Activated CD4-positive, alpha-beta memory T cell treated with anti-CD3 and anti-CD28 coated beads for 36 hours (primary cell): ENCODE results near the gene PPM1A. TPM values are rescaled to one million over a fixed set of nuclear protein-coding genes. Genes with fewer than 3 reads are reported as not detected.

Source experiments
- CTCF ChIA-PET: fragments of 350-600 bp; sonication (Branson Sonifier 250); formaldehyde crosslinking; loops from one replicate; lab custom pipeline; 2021; ENCODE audit warnings: antibody characterized with exemption, inconsistent platforms; lab: Charles Lee
- POLR2A ChIA-PET: fragments of 350-600 bp; sonication (Branson Sonifier 250); formaldehyde crosslinking; loops from one replicate; lab custom pipeline; 2021; ENCODE audit warnings: antibody characterized with exemption; lab: Charles Lee
- DNase-seq: peaks from one replicate; pipeline ENCODE4 v3.0.0-alpha.2; 2020
- H3K27ac Mint-ChIP-seq: one replicate; pipeline ENCODE4 v1.8.0; 2021; ENCODE audit warnings: mixed read lengths
- H3K27me3 Mint-ChIP-seq: one replicate; pipeline ENCODE4 v1.8.0; 2021; ENCODE audit warnings: mixed read lengths
- H3K36me3 Mint-ChIP-seq: one replicate; pipeline ENCODE4 v1.8.0; 2021; ENCODE audit warnings: mixed read lengths
- H3K4me1 Mint-ChIP-seq: one replicate; pipeline ENCODE4 v1.8.0; 2021; ENCODE audit warnings: low read depth, mixed read lengths
- H3K4me3 Mint-ChIP-seq: one replicate; pipeline ENCODE4 v1.8.0; 2021; ENCODE audit warnings: mild to moderate bottlenecking, mixed read lengths
- H3K9me3 Mint-ChIP-seq: one replicate; pipeline ENCODE4 v1.8.0; 2021; ENCODE audit warnings: mixed read lengths
- intact Hi-C: fragments of 100-400 bp; cut with micrococcal nuclease; formaldehyde crosslinking; loops from one replicate; pipeline ENCODE4 v1.15.1; 2023
- total RNA-seq, 2 experiments: library from RNA; stranded (reverse); gene quantifications; one replicate each; pipeline ENCODE4 v1.2.3, GENCODE V29; 2021

Gene PPM1A
- 10 to 100 TPM; 44.0 to 47.3 TPM for total RNA-seq

GRCh38 chr14:60248697-60249318, at the start of gene PPM1A:
TSS of gene PPM1A (plus strand) at chr14:60249221. CDS start at chr14:60282704, 33,483 bp downstream.
- POLR2A ChIA-PET: interaction anchor here (0.5 to 2.4 kb wide), 16 partner anchors 10 to 1551 kb away, joined by 3 to 18 read pairs (median 4); partner anchors contain the start of genes DHRS7, JKAMP, L3HYPDH and PCNX4
- H3K36me3 Mint-ChIP-seq: peaks cover 6% of the 10 kb centered on the region
- H3K27ac Mint-ChIP-seq: peak within 1 kb of the TSS; percentile 100
- H3K4me3 Mint-ChIP-seq: peak within 1 kb of the TSS; percentile 94
- peak; percentile 97 for DNase-seq
- peaks cover 50% of the 10 kb centered on the region for H3K4me1 Mint-ChIP-seq
- intact Hi-C loops: loop anchor here (1.0 to 10.0 kb wide), 9 partner anchors 42 to 1446 kb away; partner anchors contain the start of genes DAAM1, HIF1A, JKAMP and L3HYPDH
- H3K27me3 Mint-ChIP-seq: no peaks in the 10 kb centered on the region
- no peaks in the 10 kb centered on the region for H3K9me3 Mint-ChIP-seq
- CTCF ChIA-PET: interaction anchor here (0.9 to 2.4 kb wide), 4 partner anchors 65 to 283 kb away, joined by 3 to 23 read pairs (median 4); no protein-coding TSS in a partner anchor

GRCh38 chr14:60199321-60199720, 49.7 kb upstream of the PPM1A start:
- no peak for DNase-seq
- Mint-ChIP-seq H3K27ac (no peak overlapping the region), H3K4me1 (peaks cover 8% of the 10 kb centered on the region), H3K4me3 (no peak overlapping the region), H3K36me3 (peaks cover 11% of the 10 kb centered on the region), H3K27me3 (peaks cover 12% of the 10 kb centered on the region), H3K9me3 (peaks cover 19% of the 10 kb centered on the region)
- ChIA-PET CTCF (no interaction called here), POLR2A (no interaction called here)
- intact Hi-C loops: loop anchor here (5.0 kb wide), 1 partner anchor 363 kb away; no protein-coding TSS in a partner anchor

- DNase-seq: no peak
- Mint-ChIP-seq H3K4me3 (no peak overlapping the region), H3K4me1 (peaks cover 20% of the 10 kb centered on the region), H3K36me3 (peaks cover 7% of the 10 kb centered on the region), H3K27ac (no peak overlapping the region), H3K9me3 (peaks cover 8% of the 10 kb centered on the region), H3K27me3 (peaks cover 23% of the 10 kb centered on the region)
- POLR2A ChIA-PET: no interaction called here
- intact Hi-C loops: no loop called here
- CTCF ChIA-PET: interaction anchor here (1.8 kb wide), 1 partner anchor 20 kb away, joined by 7 read pairs; no protein-coding TSS in a partner anchor
Observed at GRCh38 chr14:60204104-60204842, 44.7 kb upstream of the PPM1A start.

- Mint-ChIP-seq H3K9me3 (peaks cover 2% of the 10 kb centered on the region), H3K36me3 (peaks cover 2% of the 10 kb centered on the region), H3K4me3 (no peak overlapping the region), H3K27me3 (peaks cover 20% of the 10 kb centered on the region), H3K27ac (no peak overlapping the region), H3K4me1 (peaks cover 20% of the 10 kb centered on the region)
- DNase-seq: no peak
- ChIA-PET POLR2A (no interaction called here), CTCF (interaction anchor here (1.3 to 1.8 kb wide), 2 partner anchors 21 to 127 kb away, joined by 4 to 7 read pairs; no protein-coding TSS in a partner anchor)
- intact Hi-C loops: loop anchor here (5.0 kb wide), 2 partner anchors 127 to 972 kb away; no protein-coding TSS in a partner anchor
Observed at GRCh38 chr14:60204843-60205774, 43.9 kb upstream of the PPM1A start.

- no peak for DNase-seq
- intact Hi-C loops: loop anchor here (1.0 to 5.0 kb wide), 3 partner anchors 22 to 971 kb away; no protein-coding TSS in a partner anchor
- H3K4me3 Mint-ChIP-seq: no peak overlapping the region
- peaks cover 20% of the 10 kb centered on the region for H3K4me1 Mint-ChIP-seq
- H3K27me3 Mint-ChIP-seq: peaks cover 20% of the 10 kb centered on the region
- POLR2A ChIA-PET: no interaction called here
- H3K27ac Mint-ChIP-seq: no peak overlapping the region
- no peaks in the 10 kb centered on the region for H3K36me3 Mint-ChIP-seq
- CTCF ChIA-PET: interaction anchor here (0.7 to 1.3 kb wide), 2 partner anchors 60 to 126 kb away, joined by 3 to 4 read pairs; no protein-coding TSS in a partner anchor
- H3K9me3 Mint-ChIP-seq: peaks cover 3% of the 10 kb centered on the region
Observed at GRCh38 chr14:60206249-60206670, 42.8 kb upstream of the PPM1A start.

GRCh38 chr14:60206837-60207533, 42.0 kb upstream of the PPM1A start:
- ChIA-PET POLR2A (no interaction called here), CTCF (interaction anchor here (1.3 kb wide), 1 partner anchor 125 kb away, joined by 4 read pairs; no protein-coding TSS in a partner anchor)
- no peak for DNase-seq
- Mint-ChIP-seq H3K27ac (no peak overlapping the region), H3K4me3 (no peak overlapping the region), H3K9me3 (peaks cover 3% of the 10 kb centered on the region), H3K4me1 (peaks cover 20% of the 10 kb centered on the region), H3K36me3 (no peaks in the 10 kb centered on the region), H3K27me3 (peaks cover 21% of the 10 kb centered on the region)
- intact Hi-C loops: loop anchor here (1.0 to 5.0 kb wide), 4 partner anchors 23 to 970 kb away; no protein-coding TSS in a partner anchor

- H3K4me1 Mint-ChIP-seq: peaks cover 10% of the 10 kb centered on the region
- POLR2A ChIA-PET: interaction anchor here (0.6 kb wide), 2 partner anchors 1706 to 1788 kb away, joined by 3 to 4 read pairs; no protein-coding TSS in a partner anchor
- intact Hi-C loops: no loop called here
- H3K36me3 Mint-ChIP-seq: no peaks in the 10 kb centered on the region
- H3K9me3 Mint-ChIP-seq: peaks cover 3% of the 10 kb centered on the region
- peaks cover 15% of the 10 kb centered on the region for H3K27me3 Mint-ChIP-seq
- DNase-seq: no peak
- no peak overlapping the region for H3K4me3 Mint-ChIP-seq
- H3K27ac Mint-ChIP-seq: no peak overlapping the region
- CTCF ChIA-PET: interaction anchor here (1.7 kb wide), 1 partner anchor 27 kb away, joined by 5 read pairs; no protein-coding TSS in a partner anchor
Observed at GRCh38 chr14:60210703-60211102, 38.3 kb upstream of the PPM1A start.

- CTCF ChIA-PET: interaction anchor here (1.7 kb wide), 1 partner anchor 28 kb away, joined by 5 read pairs; no protein-coding TSS in a partner anchor
- DNase-seq: no peak
- Mint-ChIP-seq H3K36me3 (no peaks in the 10 kb centered on the region), H3K4me1 (peaks cover 7% of the 10 kb centered on the region), H3K4me3 (no peak overlapping the region), H3K27ac (no peak overlapping the region), H3K27me3 (peaks cover 14% of the 10 kb centered on the region), H3K9me3 (peaks cover 3% of the 10 kb centered on the region)
- intact Hi-C loops: no loop called here
- POLR2A ChIA-PET: interaction anchor here (0.6 kb wide), 1 partner anchor 1706 kb away, joined by 4 read pairs; no protein-coding TSS in a partner anchor
Observed at GRCh38 chr14:60211153-60211552, 37.9 kb upstream of the PPM1A start.

GRCh38 chr14:60212503-60213371, 36.3 kb upstream of the PPM1A start:
- ChIA-PET POLR2A (no interaction called here), CTCF (interaction anchor here (0.7 kb wide), 1 partner anchor 146 kb away, joined by 3 read pairs; no protein-coding TSS in a partner anchor)
- intact Hi-C loops: no loop called here
- no peaks in the 10 kb centered on the region for H3K4me1 Mint-ChIP-seq
- H3K36me3 Mint-ChIP-seq: no peaks in the 10 kb centered on the region
- H3K9me3 Mint-ChIP-seq: peaks cover 3% of the 10 kb centered on the region
- H3K27me3 Mint-ChIP-seq: peaks cover 7% of the 10 kb centered on the region
- no peak overlapping the region for H3K4me3 Mint-ChIP-seq
- DNase-seq: no peak
- no peak overlapping the region for H3K27ac Mint-ChIP-seq

GRCh38 chr14:60214003-60214402, 35.0 kb upstream of the PPM1A start:
- DNase-seq: no peak
- no peak overlapping the region for H3K27ac Mint-ChIP-seq
- POLR2A ChIA-PET: no interaction called here
- H3K9me3 Mint-ChIP-seq: peaks cover 3% of the 10 kb centered on the region
- CTCF ChIA-PET: no interaction called here
- no peak overlapping the region for H3K4me3 Mint-ChIP-seq
- H3K4me1 Mint-ChIP-seq: no peaks in the 10 kb centered on the region
- intact Hi-C loops: no loop called here
- no peaks in the 10 kb centered on the region for H3K36me3 Mint-ChIP-seq
- H3K27me3 Mint-ChIP-seq: peaks cover 3% of the 10 kb centered on the region
